Smooth muscle cell (in vitro differentiated cells): ENCODE results near the gene ARHGEF28. TPM values are rescaled to one million over a fixed set of nuclear protein-coding genes. Genes with fewer than 3 reads are reported as not detected.

ENCODE experiments used
- DNase-seq: peaks from one replicate; lab custom pipeline; 2025; ENCODE audit not compliant: unreplicated experiment; lab: John Stamatoyannopoulos, UW
- H2AFZ ChIP-seq: fragments of 200-600 bp; sonication (generic); 2 replicates; pipeline ENCODE4 v1.6.0; 2016; ENCODE audit warnings: antibody characterized with exemption, low read depth, mild to moderate bottlenecking
- H3F3A ChIP-seq: fragments of 200-600 bp; sonication (generic); 2 replicates; pipeline ENCODE4 v1.6.0; 2017; ENCODE audit warnings: antibody characterized with exemption, low read depth
- H3K27ac ChIP-seq: fragments of 200-600 bp; sonication (generic); 2 replicates; pipeline ENCODE4 v1.5.1; 2016; ENCODE audit warnings: low read depth, mild to moderate bottlenecking
- H3K27me3 ChIP-seq: fragments of 200-600 bp; sonication (generic); 2 replicates; pipeline ENCODE4 v1.6.1; 2016; ENCODE audit warnings: low read depth, mild to moderate bottlenecking
- H3K36me3 ChIP-seq: fragments of 200-600 bp; sonication (generic); 2 replicates; pipeline ENCODE4 v1.5.1; 2016; ENCODE audit warnings: low read depth
- H3K4me1 ChIP-seq: fragments of 200-600 bp; sonication (generic); 2 replicates; pipeline ENCODE4 v1.5.1; 2016; ENCODE audit warnings: low read depth
- H3K4me2 ChIP-seq: fragments of 200-600 bp; sonication (generic); 2 replicates; pipeline ENCODE4 v1.6.0; 2016; ENCODE audit warnings: mild to moderate bottlenecking
- H3K4me3 ChIP-seq: fragments of 200-600 bp; sonication (generic); 2 replicates; pipeline ENCODE4 v1.5.1; 2016; ENCODE audit warnings: mild to moderate bottlenecking
- H3K79me2 ChIP-seq: fragments of 200-600 bp; sonication (generic); 2 replicates; pipeline ENCODE4 v1.6.0; 2016; ENCODE audit warnings: low read depth, mild to moderate bottlenecking
- H3K9ac ChIP-seq: fragments of 200-600 bp; sonication (generic); 2 replicates; pipeline ENCODE4 v1.6.0; 2016; ENCODE audit warnings: low read depth
- H3K9me3 ChIP-seq: fragments of 200-600 bp; sonication (generic); replicated peaks from 2 replicates; pipeline ENCODE4 v1.5.1; 2016; ENCODE audit warnings: low read depth
- H4K20me1 ChIP-seq: fragments of 200-600 bp; sonication (generic); 2 replicates; pipeline ENCODE4 v1.6.0; 2016; ENCODE audit warnings: low read depth
- WGBS: methylation state at CpG from one replicate; pipeline ENCODE4 v1.1.7; 2016; ENCODE audit warnings: low lambda C conversion rate; 5-methylcytosine and 5-hydroxymethylcytosine counted together
- polyA plus RNA-seq: library from polyadenylated mRNA; unstranded; fragments of >200 nt; fragmentation: Nextera tagmentation; extraction: Ambion mirVana; gene quantifications from 2 replicates; pipeline ENCODE4 v1.2.1, GENCODE V29; 2016
- total RNA-seq: library from RNA; depleted of rRNA; stranded (reverse); fragments of >200 nt; gene quantifications from 2 replicates; pipeline ENCODE4 v1.2.3, GENCODE V29; 2014
- TF ChIP-seq, protein P1 (sequence below): fragments of 200-600 bp; sonication (generic); IDR thresholded peaks from 2 replicates; pipeline ENCODE4 v1.5.1; 2017; ENCODE audit warnings: borderline replicate concordance, mild to moderate bottlenecking, antibody characterized with exemption; ENCODE audit not compliant: insufficient read depth, poor library complexity, severe bottlenecking

The ARHGEF28 gene
- total and polyA plus RNA-seq, 2 experiments from 2014 or later, result 0.19 to 0.90 TPM

DNA sequence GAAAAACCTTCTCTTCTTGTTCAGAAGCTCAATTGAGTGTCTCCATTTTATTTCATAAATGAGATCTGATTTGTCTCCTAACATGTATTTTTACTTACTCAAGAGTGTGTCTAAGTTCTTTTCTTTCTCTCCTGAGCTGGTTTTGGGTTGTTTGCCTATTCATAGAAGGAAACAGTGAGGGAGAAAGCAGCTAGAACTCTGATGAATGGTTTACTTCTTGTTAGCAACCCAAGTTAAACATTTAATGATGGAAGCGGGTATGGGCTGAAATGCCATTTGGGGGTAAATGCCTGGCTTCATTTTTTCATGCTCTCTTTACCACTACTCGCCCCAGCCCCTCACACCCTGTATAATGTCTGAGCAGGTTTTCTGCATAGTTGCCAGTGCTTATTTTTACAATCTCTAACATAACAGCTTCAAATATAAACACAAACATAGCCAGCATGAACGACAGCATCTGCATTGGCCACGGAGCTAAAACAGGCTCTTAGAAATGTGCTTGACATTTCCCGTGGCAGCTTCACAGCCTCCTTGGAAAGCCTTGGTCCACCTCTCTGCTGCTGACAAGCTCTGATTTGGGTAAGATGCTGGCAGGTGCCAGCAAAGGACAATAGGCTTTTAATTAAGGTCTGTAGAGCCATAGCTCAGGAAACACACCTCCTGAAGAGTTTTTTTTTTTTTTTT lies 321.1 kb downstream of the ARHGEF28 start:
- no peak overlapping the region for H3K4me2 ChIP-seq
- H3K79me2 ChIP-seq, result no peaks in the 10 kb centered on the region
- no peaks in the 10 kb centered on the region for H3K9me3 ChIP-seq
- no peaks in the 10 kb centered on the region for H3K27me3 ChIP-seq
- no peak overlapping the region for H3K4me3 ChIP-seq
- H3K27ac ChIP-seq, result no peak overlapping the region
- H3K9ac ChIP-seq, result no peak overlapping the region
- H3K36me3 ChIP-seq, result no peaks in the 10 kb centered on the region
- peaks cover 18% of the 10 kb centered on the region for H3K4me1 ChIP-seq
- no peak overlapping the region for H2AFZ ChIP-seq
- H3F3A ChIP-seq, result no peaks in the 10 kb centered on the region
- no peak for DNase-seq
- WGBS, result 58% methylated on average over 5 of the region's 5 CpGs
- TF ChIP-seq, protein P1, sequence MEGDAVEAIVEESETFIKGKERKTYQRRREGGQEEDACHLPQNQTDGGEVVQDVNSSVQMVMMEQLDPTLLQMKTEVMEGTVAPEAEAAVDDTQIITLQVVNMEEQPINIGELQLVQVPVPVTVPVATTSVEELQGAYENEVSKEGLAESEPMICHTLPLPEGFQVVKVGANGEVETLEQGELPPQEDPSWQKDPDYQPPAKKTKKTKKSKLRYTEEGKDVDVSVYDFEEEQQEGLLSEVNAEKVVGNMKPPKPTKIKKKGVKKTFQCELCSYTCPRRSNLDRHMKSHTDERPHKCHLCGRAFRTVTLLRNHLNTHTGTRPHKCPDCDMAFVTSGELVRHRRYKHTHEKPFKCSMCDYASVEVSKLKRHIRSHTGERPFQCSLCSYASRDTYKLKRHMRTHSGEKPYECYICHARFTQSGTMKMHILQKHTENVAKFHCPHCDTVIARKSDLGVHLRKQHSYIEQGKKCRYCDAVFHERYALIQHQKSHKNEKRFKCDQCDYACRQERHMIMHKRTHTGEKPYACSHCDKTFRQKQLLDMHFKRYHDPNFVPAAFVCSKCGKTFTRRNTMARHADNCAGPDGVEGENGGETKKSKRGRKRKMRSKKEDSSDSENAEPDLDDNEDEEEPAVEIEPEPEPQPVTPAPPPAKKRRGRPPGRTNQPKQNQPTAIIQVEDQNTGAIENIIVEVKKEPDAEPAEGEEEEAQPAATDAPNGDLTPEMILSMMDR, result no peak
- H4K20me1 ChIP-seq, result no peaks in the 10 kb centered on the region

DNA sequence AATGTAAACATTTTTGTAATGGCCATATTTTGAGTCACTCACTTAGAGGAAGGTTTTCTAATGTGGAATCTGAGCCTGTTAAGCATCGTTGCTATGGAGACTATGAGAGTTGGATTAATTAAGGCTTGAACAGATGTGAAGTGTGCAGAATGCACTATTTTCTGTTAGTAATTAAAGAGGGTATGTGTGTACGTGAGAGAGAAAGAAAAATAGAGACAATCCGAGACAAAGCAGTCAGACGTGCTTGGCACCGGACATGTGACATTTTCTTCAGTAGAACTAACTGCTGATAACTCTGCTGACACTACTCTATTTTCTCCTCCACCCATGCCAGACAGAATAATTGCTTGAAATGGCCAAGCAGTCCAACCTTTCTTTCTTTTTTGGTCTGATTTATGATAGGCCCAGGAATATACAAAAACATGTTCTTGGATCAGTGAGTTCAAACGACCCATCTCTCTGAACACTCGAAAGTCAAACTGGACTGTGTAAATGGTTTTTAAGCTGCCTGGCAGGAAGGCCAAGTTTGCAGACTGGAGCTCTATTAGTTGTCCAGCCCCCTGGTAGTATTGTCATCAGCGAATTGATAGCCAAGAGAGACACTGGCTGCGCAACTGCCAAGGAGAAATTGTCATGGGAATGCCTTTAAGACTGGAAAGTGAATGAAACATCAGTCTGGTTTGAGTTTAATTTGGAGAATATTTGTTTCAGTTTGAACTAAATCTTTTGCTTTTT lies 322.1 kb downstream of the ARHGEF28 start:
- Histone ChIP-seq H4K20me1 (no peaks in the 10 kb centered on the region), H3K36me3 (no peaks in the 10 kb centered on the region), H3K4me2 (peak overlapping the region; percentile 32), H3K4me3 (no peak overlapping the region), H3K9me3 (no peaks in the 10 kb centered on the region), H3K79me2 (no peaks in the 10 kb centered on the region), H2AFZ (no peak overlapping the region), H3K4me1 (peaks cover 18% of the 10 kb centered on the region), H3K27me3 (no peaks in the 10 kb centered on the region), H3F3A (no peaks in the 10 kb centered on the region), H3K27ac (no peak overlapping the region), H3K9ac (no peak overlapping the region)
- DNase-seq, result no peak
- TF ChIP-seq, protein P1, result no peak
- 80% methylated on average over 9 of the region's 9 CpGs for WGBS

DNA sequence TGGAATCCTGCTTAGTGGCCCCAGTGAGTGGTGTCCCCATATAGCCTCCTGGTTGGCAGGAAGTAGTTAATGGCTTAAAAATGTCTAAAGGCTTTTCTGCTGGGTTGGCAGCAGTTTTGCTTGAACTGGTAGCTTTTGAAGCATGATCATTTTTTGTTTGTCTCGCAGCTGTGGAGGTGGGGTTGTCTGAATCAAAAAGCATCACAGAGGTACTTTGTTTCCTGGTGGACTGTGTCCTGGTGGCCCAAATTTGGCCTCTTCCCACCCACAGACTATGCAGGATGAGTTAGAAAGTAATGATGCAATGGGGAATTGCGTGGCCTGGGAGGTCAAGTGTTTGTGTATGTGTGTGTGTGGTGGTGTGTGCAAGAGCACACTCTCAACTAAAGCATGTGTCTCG lies 322.7 kb downstream of the ARHGEF28 start:
- H3K4me1 ChIP-seq, result peaks cover 18% of the 10 kb centered on the region
- no peaks in the 10 kb centered on the region for H3K79me2 ChIP-seq
- no peak for DNase-seq
- peak overlapping the region; percentile 75 for H2AFZ ChIP-seq
- no peaks in the 10 kb centered on the region for H3K36me3 ChIP-seq
- no peaks in the 10 kb centered on the region for H3F3A ChIP-seq
- peak overlapping the region; percentile 2 for H3K4me2 ChIP-seq
- H3K9me3 ChIP-seq, result no peaks in the 10 kb centered on the region
- H3K9ac ChIP-seq, result no peak overlapping the region
- 29% methylated on average over 3 of the region's 3 CpGs for WGBS
- H3K27ac ChIP-seq, result no peak overlapping the region
- no peaks in the 10 kb centered on the region for H4K20me1 ChIP-seq
- TF ChIP-seq, protein P1, result no peak
- no peak overlapping the region for H3K4me3 ChIP-seq
- H3K27me3 ChIP-seq, result no peaks in the 10 kb centered on the region
